ENCODE data around the gene KIT. TPM values are rescaled to one million over a fixed set of nuclear protein-coding genes. Genes with fewer than 3 reads are reported as not detected.

KIT gene
- total RNA-seq, 1 donor from 2014 or later, result 8.1 TPM

DNA sequence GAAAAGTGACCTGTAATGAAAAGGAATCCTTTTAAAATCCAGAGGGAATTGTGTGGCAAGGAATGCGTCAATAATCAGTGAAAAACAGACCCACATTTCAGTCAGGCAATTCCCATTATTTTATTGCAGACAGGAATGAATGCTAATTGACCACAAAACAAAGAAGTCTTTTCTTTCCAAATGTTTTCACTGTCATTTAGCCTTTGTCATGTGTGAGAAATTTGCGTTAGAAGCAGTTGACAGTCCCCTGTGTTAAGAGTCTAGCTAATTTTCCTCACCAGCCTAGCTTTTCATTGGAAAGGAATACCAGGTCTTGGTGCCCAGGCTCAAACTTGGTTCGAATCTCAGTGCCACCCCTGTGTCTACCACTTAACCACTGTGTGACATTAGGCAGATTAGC is 83.4 kb downstream of the KIT start:
- H4K20me1 ChIP-seq (ENCODE audit: insufficient read depth, low read length), result no peaks in the 10 kb centered on the region
- FAIRE-seq, result no peak
- H3K4me1 Mint-ChIP-seq (ENCODE audit: low read depth, unreplicated experiment), result peaks cover 4% of the 10 kb centered on the region
- no peak overlapping the region for H3K4me3 Mint-ChIP-seq (ENCODE audit: unreplicated experiment)
- no peaks in the 10 kb centered on the region for H3K36me3 ChIP-seq (ENCODE audit: insufficient read depth, low read length)
- H3K9me3 Mint-ChIP-seq (ENCODE audit: unreplicated experiment), result peaks cover 6% of the 10 kb centered on the region
- DNase-seq (ENCODE audit: low read depth), result no peak
- H3K27me3 ChIP-seq (ENCODE audit: insufficient read depth, low read length), result no peaks in the 10 kb centered on the region
- H3K9ac ChIP-seq (ENCODE audit: low read length), result no peak overlapping the region
- H3K27ac Mint-ChIP-seq (ENCODE audit: unreplicated experiment), result no peak overlapping the region
- no peak overlapping the region for H3K4me3 ChIP-seq (ENCODE audit: insufficient read depth, low read depth, low read length)
- peaks cover 1% of the 10 kb centered on the region for H3K27me3 Mint-ChIP-seq (ENCODE audit: low read depth, unreplicated experiment)
- H3K36me3 Mint-ChIP-seq (ENCODE audit: low read depth, unreplicated experiment), result peaks cover 7% of the 10 kb centered on the region
- no peak overlapping the region for H2AFZ ChIP-seq (ENCODE audit: low read depth, low read length)
- H3K27ac ChIP-seq (ENCODE audit: low read depth, low read length), result no peak overlapping the region
- H3K9me3 ChIP-seq (ENCODE audit: insufficient read depth, low read depth, low read length), result no peaks in the 10 kb centered on the region
- TF ChIP-seq, protein P1, sequence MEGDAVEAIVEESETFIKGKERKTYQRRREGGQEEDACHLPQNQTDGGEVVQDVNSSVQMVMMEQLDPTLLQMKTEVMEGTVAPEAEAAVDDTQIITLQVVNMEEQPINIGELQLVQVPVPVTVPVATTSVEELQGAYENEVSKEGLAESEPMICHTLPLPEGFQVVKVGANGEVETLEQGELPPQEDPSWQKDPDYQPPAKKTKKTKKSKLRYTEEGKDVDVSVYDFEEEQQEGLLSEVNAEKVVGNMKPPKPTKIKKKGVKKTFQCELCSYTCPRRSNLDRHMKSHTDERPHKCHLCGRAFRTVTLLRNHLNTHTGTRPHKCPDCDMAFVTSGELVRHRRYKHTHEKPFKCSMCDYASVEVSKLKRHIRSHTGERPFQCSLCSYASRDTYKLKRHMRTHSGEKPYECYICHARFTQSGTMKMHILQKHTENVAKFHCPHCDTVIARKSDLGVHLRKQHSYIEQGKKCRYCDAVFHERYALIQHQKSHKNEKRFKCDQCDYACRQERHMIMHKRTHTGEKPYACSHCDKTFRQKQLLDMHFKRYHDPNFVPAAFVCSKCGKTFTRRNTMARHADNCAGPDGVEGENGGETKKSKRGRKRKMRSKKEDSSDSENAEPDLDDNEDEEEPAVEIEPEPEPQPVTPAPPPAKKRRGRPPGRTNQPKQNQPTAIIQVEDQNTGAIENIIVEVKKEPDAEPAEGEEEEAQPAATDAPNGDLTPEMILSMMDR (IDR thresholded peaks at IDR 0.05; ENCODE audit: insufficient read depth, low read depth, low read length), result no peak
- TF ChIP-seq EZH2 (IDR thresholded peaks at IDR 0.05; ENCODE audit: insufficient read depth, low read length), result no peak
- no peaks in the 10 kb centered on the region for H3K79me2 ChIP-seq (ENCODE audit: insufficient read depth, low read length)
- no peak overlapping the region for H3K4me2 ChIP-seq (ENCODE audit: low read length)
- no peaks in the 10 kb centered on the region for H3K4me1 ChIP-seq (ENCODE audit: insufficient read depth, low read length)

- Histone ChIP-seq H3K79me2 (ENCODE audit: insufficient read depth, low read length) (no peaks in the 10 kb centered on the region), H3K4me2 (ENCODE audit: low read length) (no peak overlapping the region), H3K9me3 (ENCODE audit: insufficient read depth, low read depth, low read length) (no peaks in the 10 kb centered on the region), H2AFZ (ENCODE audit: low read depth, low read length) (no peak overlapping the region), H3K9ac (ENCODE audit: low read length) (no peak overlapping the region), H3K4me1 (ENCODE audit: insufficient read depth, low read length) (no peaks in the 10 kb centered on the region), H3K27ac (ENCODE audit: low read depth, low read length) (no peak overlapping the region), H3K27me3 (ENCODE audit: insufficient read depth, low read length) (no peaks in the 10 kb centered on the region), H3K36me3 (ENCODE audit: insufficient read depth, low read length) (no peaks in the 10 kb centered on the region), H3K4me3 (ENCODE audit: insufficient read depth, low read depth, low read length) (no peak overlapping the region), H4K20me1 (ENCODE audit: insufficient read depth, low read length) (no peaks in the 10 kb centered on the region)
- TF ChIP-seq, protein P1 (IDR thresholded peaks at IDR 0.05; ENCODE audit: insufficient read depth, low read depth, low read length), result no peak
- TF ChIP-seq EZH2 (IDR thresholded peaks at IDR 0.05; ENCODE audit: insufficient read depth, low read length), result no peak
- Mint-ChIP-seq H3K4me1 (ENCODE audit: low read depth, unreplicated experiment) (peaks cover 10% of the 10 kb centered on the region), H3K36me3 (ENCODE audit: low read depth, unreplicated experiment) (peaks cover 5% of the 10 kb centered on the region), H3K27ac (ENCODE audit: unreplicated experiment) (no peak overlapping the region), H3K9me3 (ENCODE audit: unreplicated experiment) (peaks cover 6% of the 10 kb centered on the region), H3K27me3 (ENCODE audit: low read depth, unreplicated experiment) (peaks cover 1% of the 10 kb centered on the region), H3K4me3 (ENCODE audit: unreplicated experiment) (no peak overlapping the region)
- DNase-seq (ENCODE audit: low read depth), result no peak
- no peak for FAIRE-seq
Observed at GRCh38 chr4:54742636-54743399, 85.1 kb downstream of the KIT start.

GRCh38 chr4:54743562-54743961 is 85.8 kb downstream of the KIT start:
- FAIRE-seq, result no peak
- no peaks in the 10 kb centered on the region for H3K36me3 ChIP-seq (ENCODE audit: insufficient read depth, low read length)

More at GRCh38 chr4:54743562-54743961, 85.8 kb downstream of the KIT start:
- Mint-ChIP-seq H3K27ac (ENCODE audit: unreplicated experiment) (no peak overlapping the region), H3K36me3 (ENCODE audit: low read depth, unreplicated experiment) (peaks cover 5% of the 10 kb centered on the region), H3K27me3 (ENCODE audit: low read depth, unreplicated experiment) (peaks cover 1% of the 10 kb centered on the region), H3K9me3 (ENCODE audit: unreplicated experiment) (peaks cover 10% of the 10 kb centered on the region), H3K4me3 (ENCODE audit: unreplicated experiment) (no peak overlapping the region), H3K4me1 (ENCODE audit: low read depth, unreplicated experiment) (peaks cover 10% of the 10 kb centered on the region)
- Histone ChIP-seq H3K4me3 (ENCODE audit: insufficient read depth, low read depth, low read length) (no peak overlapping the region), H3K4me2 (ENCODE audit: low read length) (no peak overlapping the region), H3K9ac (ENCODE audit: low read length) (no peak overlapping the region), H3K4me1 (ENCODE audit: insufficient read depth, low read length) (no peaks in the 10 kb centered on the region), H3K27me3 (ENCODE audit: insufficient read depth, low read length) (no peaks in the 10 kb centered on the region), H4K20me1 (ENCODE audit: insufficient read depth, low read length) (no peaks in the 10 kb centered on the region), H3K9me3 (ENCODE audit: insufficient read depth, low read depth, low read length) (no peaks in the 10 kb centered on the region), H3K27ac (ENCODE audit: low read depth, low read length) (no peak overlapping the region), H2AFZ (ENCODE audit: low read depth, low read length) (no peak overlapping the region), H3K79me2 (ENCODE audit: insufficient read depth, low read length) (no peaks in the 10 kb centered on the region)
- DNase-seq (ENCODE audit: low read depth), result no peak
- TF ChIP-seq EZH2 (IDR thresholded peaks at IDR 0.05; ENCODE audit: insufficient read depth, low read length), result no peak
- TF ChIP-seq, protein P1 (IDR thresholded peaks at IDR 0.05; ENCODE audit: insufficient read depth, low read depth, low read length), result no peak

Data from astrocyte (in vitro differentiated cells and primary cell).